ENCODE measurements around the gene IDUA.

Gene IDUA

GRCh38 chr4:1023895-1024740, 37.3 kb downstream of the IDUA start:
- no peak overlapping the region for H3K4me3 Mint-ChIP-seq
- H3K27ac Mint-ChIP-seq, result no peak overlapping the region
- intact Hi-C loops (cut with micrococcal nuclease), result no loop called here
- no peaks in the 10 kb centered on the region for H3K9me3 Mint-ChIP-seq
- peaks cover 3% of the 10 kb centered on the region for H3K27me3 Mint-ChIP-seq
- peaks cover 29% of the 10 kb centered on the region for H3K36me3 Mint-ChIP-seq (ENCODE audit: low read depth)
- peaks cover 7% of the 10 kb centered on the region for H3K4me1 Mint-ChIP-seq (ENCODE audit: low read depth)

GRCh38 chr4:1024882-1025545, 38.2 kb downstream of the IDUA start:
- H3K4me1 Mint-ChIP-seq (ENCODE audit: low read depth), result peaks cover 4% of the 10 kb centered on the region
- no peak overlapping the region for H3K4me3 Mint-ChIP-seq
- H3K9me3 Mint-ChIP-seq, result no peaks in the 10 kb centered on the region
- H3K27ac Mint-ChIP-seq, result no peak overlapping the region
- H3K27me3 Mint-ChIP-seq, result peaks cover 5% of the 10 kb centered on the region
- H3K36me3 Mint-ChIP-seq (ENCODE audit: low read depth), result peaks cover 29% of the 10 kb centered on the region
- intact Hi-C loops (cut with micrococcal nuclease), result no loop called here

GRCh38 chr4:1026115-1026514, 39.3 kb downstream of the IDUA start:
- Mint-ChIP-seq H3K36me3 (ENCODE audit: low read depth) (peaks cover 29% of the 10 kb centered on the region), H3K4me3 (no peak overlapping the region), H3K4me1 (ENCODE audit: low read depth) (no peaks in the 10 kb centered on the region), H3K27ac (no peak overlapping the region), H3K27me3 (peaks cover 13% of the 10 kb centered on the region), H3K9me3 (no peaks in the 10 kb centered on the region)
- intact Hi-C loops (cut with micrococcal nuclease), result no loop called here

- Mint-ChIP-seq H3K27me3 (peaks cover 18% of the 10 kb centered on the region), H3K4me3 (no peak overlapping the region), H3K27ac (no peak overlapping the region), H3K9me3 (no peaks in the 10 kb centered on the region), H3K4me1 (ENCODE audit: low read depth) (no peaks in the 10 kb centered on the region), H3K36me3 (ENCODE audit: low read depth) (peaks cover 24% of the 10 kb centered on the region)
- intact Hi-C loops (cut with micrococcal nuclease), result no loop called here
These were observed 40.5 kb downstream of the IDUA start for GRCh38 chr4:1027219-1027914.

- no peaks in the 10 kb centered on the region for H3K4me1 Mint-ChIP-seq (ENCODE audit: low read depth)
- H3K27me3 Mint-ChIP-seq, result peaks cover 20% of the 10 kb centered on the region
- H3K4me3 Mint-ChIP-seq, result no peak overlapping the region
- H3K9me3 Mint-ChIP-seq, result no peaks in the 10 kb centered on the region
- H3K27ac Mint-ChIP-seq, result no peak overlapping the region
- intact Hi-C loops (cut with micrococcal nuclease), result no loop called here
- peaks cover 23% of the 10 kb centered on the region for H3K36me3 Mint-ChIP-seq (ENCODE audit: low read depth)
These were observed 41.0 kb downstream of the IDUA start for GRCh38 chr4:1027915-1028238.

GRCh38 chr4:1028574-1029220, 41.9 kb downstream of the IDUA start:
- Mint-ChIP-seq H3K36me3 (ENCODE audit: low read depth) (peaks cover 20% of the 10 kb centered on the region), H3K27ac (no peak overlapping the region), H3K9me3 (no peaks in the 10 kb centered on the region), H3K4me1 (ENCODE audit: low read depth) (no peaks in the 10 kb centered on the region), H3K4me3 (no peak overlapping the region), H3K27me3 (peaks cover 20% of the 10 kb centered on the region)
- intact Hi-C loops (cut with micrococcal nuclease), result no loop called here

GRCh38 chr4:1029529-1029928, 42.7 kb downstream of the IDUA start:
- Mint-ChIP-seq H3K9me3 (no peaks in the 10 kb centered on the region), H3K27me3 (peaks cover 22% of the 10 kb centered on the region), H3K4me1 (ENCODE audit: low read depth) (no peaks in the 10 kb centered on the region), H3K4me3 (no peak overlapping the region), H3K27ac (no peak overlapping the region), H3K36me3 (ENCODE audit: low read depth) (peaks cover 11% of the 10 kb centered on the region)
- intact Hi-C loops (cut with micrococcal nuclease), result no loop called here

- Mint-ChIP-seq H3K27me3 (peaks cover 22% of the 10 kb centered on the region), H3K4me1 (ENCODE audit: low read depth) (no peaks in the 10 kb centered on the region), H3K9me3 (no peaks in the 10 kb centered on the region), H3K36me3 (ENCODE audit: low read depth) (peaks cover 6% of the 10 kb centered on the region), H3K4me3 (no peak overlapping the region), H3K27ac (no peak overlapping the region)
- intact Hi-C loops (cut with micrococcal nuclease), result no loop called here
These were observed 43.2 kb downstream of the IDUA start for GRCh38 chr4:1030031-1030430.

GRCh38 chr4:1030559-1030958, 43.7 kb downstream of the IDUA start:
- H3K9me3 Mint-ChIP-seq, result no peaks in the 10 kb centered on the region
- H3K27me3 Mint-ChIP-seq, result peaks cover 22% of the 10 kb centered on the region
- H3K4me3 Mint-ChIP-seq, result no peak overlapping the region
- H3K27ac Mint-ChIP-seq, result no peak overlapping the region
- peaks cover 1% of the 10 kb centered on the region for H3K36me3 Mint-ChIP-seq (ENCODE audit: low read depth)
- H3K4me1 Mint-ChIP-seq (ENCODE audit: low read depth), result no peaks in the 10 kb centered on the region
- intact Hi-C loops (cut with micrococcal nuclease), result no loop called here

GRCh38 chr4:1031346-1031745, 44.5 kb downstream of the IDUA start:
- no peaks in the 10 kb centered on the region for H3K4me1 Mint-ChIP-seq (ENCODE audit: low read depth)
- intact Hi-C loops (cut with micrococcal nuclease), result no loop called here
- no peak overlapping the region for H3K27ac Mint-ChIP-seq
- no peaks in the 10 kb centered on the region for H3K36me3 Mint-ChIP-seq (ENCODE audit: low read depth)
- H3K4me3 Mint-ChIP-seq, result no peak overlapping the region
- H3K9me3 Mint-ChIP-seq, result no peaks in the 10 kb centered on the region
- H3K27me3 Mint-ChIP-seq, result peaks cover 22% of the 10 kb centered on the region

GRCh38 chr4:1031956-1032795, 45.3 kb downstream of the IDUA start:
- peaks cover 22% of the 10 kb centered on the region for H3K27me3 Mint-ChIP-seq
- H3K27ac Mint-ChIP-seq, result no peak overlapping the region
- H3K4me1 Mint-ChIP-seq (ENCODE audit: low read depth), result no peaks in the 10 kb centered on the region
- no peaks in the 10 kb centered on the region for H3K9me3 Mint-ChIP-seq
- H3K36me3 Mint-ChIP-seq (ENCODE audit: low read depth), result no peaks in the 10 kb centered on the region
- no peak overlapping the region for H3K4me3 Mint-ChIP-seq
- intact Hi-C loops (cut with micrococcal nuclease), result no loop called here

GRCh38 chr4:1032861-1033260, 46.0 kb downstream of the IDUA start:
- intact Hi-C loops (cut with micrococcal nuclease), result no loop called here
- peaks cover 22% of the 10 kb centered on the region for H3K27me3 Mint-ChIP-seq
- no peaks in the 10 kb centered on the region for H3K36me3 Mint-ChIP-seq (ENCODE audit: low read depth)
- H3K9me3 Mint-ChIP-seq, result no peaks in the 10 kb centered on the region
- H3K4me3 Mint-ChIP-seq, result no peak overlapping the region
- no peaks in the 10 kb centered on the region for H3K4me1 Mint-ChIP-seq (ENCODE audit: low read depth)
- H3K27ac Mint-ChIP-seq, result no peak overlapping the region

GRCh38 chr4:1033840-1034551, 47.2 kb downstream of the IDUA start:
- peaks cover 19% of the 10 kb centered on the region for H3K27me3 Mint-ChIP-seq
- H3K4me1 Mint-ChIP-seq (ENCODE audit: low read depth), result no peaks in the 10 kb centered on the region
- no peak overlapping the region for H3K4me3 Mint-ChIP-seq
- no peaks in the 10 kb centered on the region for H3K9me3 Mint-ChIP-seq
- intact Hi-C loops (cut with micrococcal nuclease), result no loop called here
- H3K36me3 Mint-ChIP-seq (ENCODE audit: low read depth), result no peaks in the 10 kb centered on the region
- H3K27ac Mint-ChIP-seq, result no peak overlapping the region
